ACHN (cell line): ENCODE results near the gene SLC17A8.
"Not testable (repeated sequence)": the region's sequence is repeated elsewhere in the genome, so short reads cannot be mapped to it uniquely, and the experiment has no call there.

ENCODE experiments used
- DNase-seq: peaks from one replicate; pipeline ENCODE4 v3.0.0-alpha.2; 2015
- in situ Hi-C: cut with HindIII; loops from 2 replicates; pipeline ENCODE4 v1.10.0; 2017; ENCODE audit warnings: low sequenced_read_pairs, low pct_ligation_motif_present, low pct_unique_long_range_greater_than_20kb

SLC17A8 gene

GRCh38 chr12:100401660-100402059, 44.8 kb downstream of the SLC17A8 start:
- DNase-seq: peak; percentile 72
- in situ Hi-C loops: no loop called here

- no peak for DNase-seq
- in situ Hi-C loops: no loop called here
These were observed 45.9 kb downstream of the SLC17A8 start for GRCh38 chr12:100402763-100403162.

DNA sequence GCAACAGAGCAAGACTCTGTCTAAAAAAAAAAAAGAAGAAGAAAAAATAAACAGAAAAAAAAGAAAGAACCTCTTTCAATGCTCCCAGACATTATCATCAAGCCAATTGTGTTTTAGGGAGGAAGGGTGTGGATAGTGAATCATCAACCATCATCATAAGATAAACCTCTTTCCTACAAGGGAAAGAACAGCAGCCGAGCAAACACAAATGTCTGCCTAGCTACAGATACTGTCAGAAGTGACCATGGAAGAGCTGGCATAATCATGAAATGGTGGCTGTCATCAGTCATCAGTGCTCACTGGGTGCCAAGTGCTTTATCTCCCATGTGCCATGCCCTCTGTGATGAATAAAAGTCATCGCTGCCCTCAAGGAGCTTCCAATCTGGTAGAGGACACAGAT, 46.6 kb downstream of the SLC17A8 start:
- no peak for DNase-seq
- in situ Hi-C loops: no loop called here

GRCh38 chr12:100404769-100405407, 48.0 kb downstream of the SLC17A8 start:
- in situ Hi-C loops: no loop called here
- peak; percentile 35 for DNase-seq

GRCh38 chr12:100413001-100413400, 56.1 kb downstream of the SLC17A8 start:
- in situ Hi-C loops: no loop called here
- DNase-seq: no peak

- in situ Hi-C loops: no loop called here
- DNase-seq: no peak
These were observed 57.9 kb downstream of the SLC17A8 start for GRCh38 chr12:100414739-100415138.

GRCh38 chr12:100422646-100423045, 65.8 kb downstream of the SLC17A8 start:
- DNase-seq: no peak
- in situ Hi-C loops: no loop called here

GRCh38 chr12:100426145-100426544, 69.3 kb downstream of the SLC17A8 start:
- in situ Hi-C loops: no loop called here
- DNase-seq: no peak

GRCh38 chr12:100427078-100427477, 70.2 kb downstream of the SLC17A8 start:
- in situ Hi-C loops: no loop called here
- peak; percentile 91 for DNase-seq

DNA sequence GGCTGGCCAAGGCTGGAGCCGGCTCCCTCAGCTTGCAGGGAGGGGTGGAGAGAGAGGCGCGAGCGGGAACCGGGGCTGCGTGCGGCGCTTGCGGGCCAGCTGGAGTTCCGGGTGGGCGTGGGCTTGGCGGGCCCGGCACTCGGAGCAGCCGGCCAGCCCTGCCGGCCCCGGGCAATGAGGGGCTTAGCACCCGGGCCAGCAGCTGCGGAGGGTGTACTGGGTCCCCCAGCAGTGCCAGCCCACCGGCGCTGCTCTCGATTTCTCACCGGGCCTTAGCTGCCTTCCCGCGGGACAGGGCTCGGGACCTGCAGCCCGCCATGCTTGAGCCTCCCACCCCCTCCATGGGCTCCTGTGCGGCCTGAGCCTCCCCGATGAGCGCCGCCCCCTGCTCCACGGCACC, 73.4 kb downstream of the SLC17A8 start:
- in situ Hi-C loops, DNase-seq: not testable (repeated sequence)

- DNase-seq: no peak
- in situ Hi-C loops: no loop called here
These were observed 76.8 kb downstream of the SLC17A8 start for GRCh38 chr12:100433701-100434100.

DNA sequence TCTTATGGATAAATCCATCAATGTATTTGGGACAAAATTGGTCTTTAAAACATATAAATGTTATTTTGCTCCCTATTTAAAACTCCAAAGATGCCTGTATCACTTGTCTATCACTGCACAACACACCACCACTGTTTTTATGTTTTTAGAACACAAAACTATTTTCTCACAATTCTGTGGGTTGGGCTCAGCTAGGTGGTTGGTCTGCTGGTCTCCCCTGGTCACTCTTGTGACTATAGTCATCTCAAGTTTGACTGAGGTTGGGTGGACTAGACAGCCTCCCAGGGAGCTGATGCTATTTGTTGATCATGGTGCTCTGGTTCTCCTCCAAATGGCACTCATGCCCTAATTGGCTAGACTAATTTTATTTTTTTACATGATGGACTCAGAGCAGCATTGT, 77.3 kb downstream of the SLC17A8 start:
- no peak for DNase-seq
- in situ Hi-C loops: no loop called here

DNA sequence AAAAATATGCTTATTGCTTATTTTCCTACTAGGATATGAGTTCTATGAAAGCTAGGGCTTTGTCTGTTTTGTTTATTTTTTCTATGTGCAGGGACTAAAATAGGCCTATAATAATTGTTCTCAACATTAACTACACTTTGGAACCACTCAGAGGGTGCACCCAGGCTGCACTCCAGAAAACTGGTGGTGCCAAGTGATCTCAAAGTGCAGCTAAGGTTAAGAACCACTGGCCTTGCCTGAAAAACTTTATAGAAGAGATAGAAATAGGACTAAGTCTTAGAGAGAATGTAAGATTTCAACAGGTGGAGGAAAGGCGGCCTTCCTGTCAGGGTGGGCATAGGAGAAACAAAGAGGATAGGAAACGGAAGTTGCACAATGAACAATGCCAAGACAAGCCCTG, 79.1 kb downstream of the SLC17A8 start:
- in situ Hi-C loops: no loop called here
- DNase-seq: no peak

DNA sequence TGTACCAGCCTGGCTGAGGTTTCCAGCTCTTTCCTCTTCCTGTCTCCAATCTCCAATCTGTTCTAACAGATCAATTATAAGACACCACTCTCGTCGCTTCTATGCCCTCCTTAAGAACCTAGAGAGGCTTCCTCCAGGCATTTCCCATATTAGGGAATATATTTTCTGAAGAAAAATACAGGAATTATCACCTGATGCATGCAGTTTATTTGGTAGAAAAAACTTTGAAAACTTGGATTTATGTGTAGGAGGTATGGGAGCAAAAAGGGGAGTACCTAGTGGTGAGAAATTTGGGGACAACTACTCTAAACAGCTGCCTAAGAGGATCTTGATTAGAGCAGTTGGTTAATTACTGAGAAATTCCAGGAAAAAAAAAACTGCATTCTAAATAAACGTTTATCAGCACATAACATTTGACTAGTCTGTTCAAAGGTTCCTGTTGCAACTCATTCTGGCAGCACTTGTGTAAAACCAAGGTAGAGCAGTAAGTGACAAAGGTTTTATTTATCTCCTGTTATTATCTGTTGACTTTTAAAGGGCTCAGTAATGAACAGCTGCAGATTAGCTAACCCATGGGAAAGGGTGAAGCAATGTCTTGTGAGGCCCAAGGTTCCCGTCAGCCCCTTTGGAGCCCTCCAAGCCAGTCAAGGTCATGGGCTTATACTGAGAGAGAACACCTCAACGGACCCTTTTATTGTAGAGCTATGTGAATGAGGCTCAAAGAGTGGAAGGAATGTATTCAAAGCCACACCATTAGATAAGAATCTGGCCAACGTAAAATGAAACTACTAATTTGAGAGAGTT, 80.4 kb downstream of the SLC17A8 start:
- DNase-seq: no peak
- in situ Hi-C loops: no loop called here

DNA sequence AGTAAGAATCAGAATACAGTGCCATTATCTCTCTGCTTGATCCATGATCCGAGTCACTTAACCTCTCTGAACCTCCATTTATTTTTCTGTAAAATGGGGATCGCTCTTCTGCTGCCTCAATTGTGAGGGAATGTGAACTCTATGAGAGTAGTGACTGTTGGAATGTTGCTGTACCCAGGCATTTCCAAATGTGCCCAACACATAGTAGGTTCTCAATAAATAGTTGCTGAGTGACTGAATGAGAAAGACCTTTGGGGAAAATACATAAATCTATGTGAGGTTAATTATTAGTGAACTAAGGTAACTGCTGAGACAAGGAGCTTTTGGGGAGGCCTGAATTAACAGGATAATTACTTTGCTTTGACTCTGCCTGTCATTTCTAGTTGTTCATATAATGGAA, 82.9 kb downstream of the SLC17A8 start:
- in situ Hi-C loops: no loop called here
- DNase-seq: no peak

GRCh38 chr12:100442403-100442802, 85.5 kb downstream of the SLC17A8 start:
- in situ Hi-C loops: no loop called here
- DNase-seq: no peak

GRCh38 chr12:100443434-100443833, 86.6 kb downstream of the SLC17A8 start:
- in situ Hi-C loops: no loop called here
- DNase-seq: no peak

DNA sequence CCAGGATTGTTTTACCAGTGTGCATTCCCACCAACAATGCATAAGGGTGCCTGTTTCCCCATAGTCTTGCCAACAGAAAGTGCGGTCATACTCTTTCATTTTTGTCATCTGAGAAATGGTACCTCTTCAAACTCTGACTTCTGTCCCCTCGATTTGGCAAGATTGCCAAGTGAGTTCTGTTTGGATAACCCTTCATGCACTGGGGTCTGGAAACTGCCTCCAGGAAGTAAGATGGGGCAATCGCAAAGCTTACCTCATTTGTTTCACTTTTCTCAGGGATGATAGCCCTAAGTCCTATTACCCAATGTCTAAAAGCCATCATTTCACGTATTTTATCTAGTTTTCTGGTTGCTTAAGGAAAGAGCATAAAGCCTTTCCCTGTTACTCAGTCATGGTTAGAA, 88.2 kb downstream of the SLC17A8 start:
- in situ Hi-C loops: no loop called here
- DNase-seq: no peak

DNA sequence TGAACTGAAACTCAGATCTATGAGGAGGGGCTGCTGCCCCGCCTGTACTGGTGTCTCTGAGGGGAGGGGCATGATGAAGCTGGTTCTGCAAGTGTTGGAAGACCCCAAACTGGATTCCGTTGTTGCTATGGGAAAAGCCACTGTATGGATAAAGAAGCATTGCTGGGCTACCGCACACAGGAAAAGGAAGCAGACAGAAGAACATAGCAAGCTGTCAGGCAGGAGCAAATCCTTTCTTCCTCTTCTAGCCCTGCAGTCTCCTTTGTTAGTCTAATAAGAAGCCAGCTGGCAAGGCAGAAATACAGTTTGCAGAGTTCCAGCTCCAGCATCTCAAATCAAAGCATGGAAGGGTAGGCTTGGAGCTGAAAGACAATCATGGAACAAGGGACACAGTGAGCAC, 90.5 kb downstream of the SLC17A8 start:
- DNase-seq: no peak
- in situ Hi-C loops: no loop called here

GRCh38 chr12:100448656-100449055, 91.8 kb downstream of the SLC17A8 start:
- DNase-seq: no peak
- in situ Hi-C loops: no loop called here
